HEK293 (cell line): ENCODE data around the gene ZFP36L1.

Experiments
- CTCF ChIA-PET: fragments of 350-600 bp; formaldehyde crosslinking; extraction: SDS; loops from one replicate; lab custom pipeline; 2021; ENCODE audit warnings: antibody characterized with exemption; lab: Yijun Ruan, JAX
- POLR2A ChIA-PET: fragments of 300-600 bp; formaldehyde crosslinking; extraction: SDS; loops from one replicate; lab custom pipeline; 2020; ENCODE audit warnings: antibody characterized with exemption, inconsistent platforms; lab: Yijun Ruan, JAX
- H3K27ac ChIP-seq: fragments of 200-500 bp; sonication (Bioruptor generic); 2 replicates; pipeline ENCODE4 v1.5.1; 2014; ENCODE audit warnings: low read depth, low read length, control low read depth, inconsistent platforms; ENCODE audit errors: extremely low read depth
- H3K36me3 ChIP-seq, 2 experiments: fragments of 200-500 bp in 1 of 2; sonication (Bioruptor generic) in 1 of 2; 1 replicate in 1 of 2; 2 replicates in 1 of 2; pipeline ENCODE4 v1.5.1; 2014 to 2017; ENCODE audit warnings: inconsistent platforms in 2 of 2, low read length in 2 of 2; ENCODE audit not compliant: control insufficient read depth in 2 of 2, insufficient read depth in 1 of 2
- H3K4me1 ChIP-seq: fragments of 200-500 bp; sonication (Bioruptor generic); 2 replicates; pipeline ENCODE4 v1.5.1; 2014; ENCODE audit warnings: mild to moderate bottlenecking, low read length, inconsistent platforms; ENCODE audit not compliant: control insufficient read depth, insufficient read depth
- H3K4me3 ChIP-seq: 2 replicates; pipeline ENCODE4 v1.5.1; 2011; ENCODE audit warnings: low read depth, mild to moderate bottlenecking, control low read depth, low read length, moderate library complexity
- H3K9me3 ChIP-seq: fragments of 200-500 bp; sonication (Bioruptor generic); 2 replicates; pipeline ENCODE4 v1.5.1; 2014; ENCODE audit warnings: low read depth, low read length, inconsistent platforms; ENCODE audit not compliant: control insufficient read depth, insufficient read depth
- FEZF1 ChIP-seq: fragments of 450-650 bp; formaldehyde crosslinking; IDR thresholded peaks from 2 replicates; pipeline ENCODE4 v1.5.1; 2016; ENCODE audit warnings: missing biosample characterization, missing genetic modification characterization
- KLF16 ChIP-seq: fragments of 450-650 bp; formaldehyde crosslinking; IDR thresholded peaks from 2 replicates; pipeline ENCODE4 v1.5.1; 2017; ENCODE audit warnings: missing biosample characterization, missing genetic modification characterization
- SCRT1 ChIP-seq: fragments of 450-650 bp; formaldehyde crosslinking; IDR thresholded peaks from 2 replicates; pipeline ENCODE4 v1.5.1; 2016; ENCODE audit warnings: missing biosample characterization, missing genetic modification characterization, borderline replicate concordance
- SP3 ChIP-seq: fragments of 450-650 bp; formaldehyde crosslinking; IDR thresholded peaks from 2 replicates; pipeline ENCODE4 v1.5.1; 2016; ENCODE audit warnings: missing biosample characterization, missing genetic modification characterization
- ZFP41 ChIP-seq: fragments of 450-650 bp; formaldehyde crosslinking; IDR thresholded peaks from 2 replicates; pipeline ENCODE4 v1.5.1; 2016; ENCODE audit warnings: missing biosample characterization, missing genetic modification characterization, borderline replicate concordance
- ZNF112 ChIP-seq: fragments of 450-650 bp; formaldehyde crosslinking; IDR thresholded peaks from 2 replicates; pipeline ENCODE4 v1.5.0; 2017; ENCODE audit warnings: missing biosample characterization, missing genetic modification characterization
- ZNF121 ChIP-seq: fragments of 450-650 bp; formaldehyde crosslinking; IDR thresholded peaks from 2 replicates; pipeline ENCODE4 v1.5.1; 2016; ENCODE audit warnings: missing biosample characterization, missing genetic modification characterization
- ZNF19 ChIP-seq: fragments of 450-650 bp; formaldehyde crosslinking; IDR thresholded peaks from 2 replicates; pipeline ENCODE4; 2016; ENCODE audit warnings: missing biosample characterization, missing genetic modification characterization, low read depth
- ZNF2 ChIP-seq: fragments of 450-650 bp; formaldehyde crosslinking; IDR thresholded peaks from 2 replicates; pipeline ENCODE4 v1.5.1; 2016; ENCODE audit warnings: missing biosample characterization, missing genetic modification characterization
- ZNF248 ChIP-seq: fragments of 450-650 bp; formaldehyde crosslinking; IDR thresholded peaks from 2 replicates; pipeline ENCODE4 v1.5.1; 2017; ENCODE audit warnings: missing biosample characterization, missing genetic modification characterization
- ZNF292 ChIP-seq: fragments of 450-650 bp; formaldehyde crosslinking; IDR thresholded peaks from 2 replicates; pipeline ENCODE4 v1.5.1; 2016; ENCODE audit warnings: low read depth, missing biosample characterization, missing genetic modification characterization, borderline replicate concordance
- ZNF37A ChIP-seq: fragments of 450-650 bp; IDR thresholded peaks from 2 replicates; pipeline ENCODE4 v1.5.1; 2018; ENCODE audit warnings: missing biosample characterization, missing genetic modification characterization
- ZNF571 ChIP-seq: fragments of 450-650 bp; formaldehyde crosslinking; IDR thresholded peaks from 2 replicates; pipeline ENCODE4 v1.5.0; 2017; ENCODE audit warnings: missing biosample characterization, missing genetic modification characterization
- ZNF585B ChIP-seq: fragments of 450-650 bp; formaldehyde crosslinking; IDR thresholded peaks from 2 replicates; pipeline ENCODE4 v1.5.1; 2016; ENCODE audit warnings: missing biosample characterization, missing genetic modification characterization
- ZNF837 ChIP-seq: fragments of 450-650 bp; formaldehyde crosslinking; IDR thresholded peaks from 2 replicates; pipeline ENCODE4 v1.5.1; 2016; ENCODE audit warnings: missing biosample characterization, missing genetic modification characterization
- ZSCAN30 ChIP-seq: fragments of 450-650 bp; IDR thresholded peaks from 2 replicates; pipeline ENCODE4 v1.5.1; 2018; ENCODE audit warnings: missing biosample characterization, mild to moderate bottlenecking, missing genetic modification characterization, moderate library complexity
- TF ChIP-seq, protein P1 (sequence below): fragments of 450-650 bp; formaldehyde crosslinking; IDR thresholded peaks from 2 replicates; pipeline ENCODE4 v1.5.1; 2016; ENCODE audit warnings: missing biosample characterization, missing genetic modification characterization, low read depth
- TF ChIP-seq, protein P2 (sequence below): fragments of 450-650 bp; formaldehyde crosslinking; IDR thresholded peaks from 2 replicates; pipeline ENCODE4 v1.5.1; 2017; ENCODE audit warnings: missing biosample characterization, missing genetic modification characterization
- TF ChIP-seq, protein P3 (sequence below): fragments of 450-650 bp; formaldehyde crosslinking; IDR thresholded peaks from 2 replicates; pipeline ENCODE4 v1.5.1; 2017; ENCODE audit warnings: missing biosample characterization, missing genetic modification characterization

ZFP36L1 gene

DNA sequence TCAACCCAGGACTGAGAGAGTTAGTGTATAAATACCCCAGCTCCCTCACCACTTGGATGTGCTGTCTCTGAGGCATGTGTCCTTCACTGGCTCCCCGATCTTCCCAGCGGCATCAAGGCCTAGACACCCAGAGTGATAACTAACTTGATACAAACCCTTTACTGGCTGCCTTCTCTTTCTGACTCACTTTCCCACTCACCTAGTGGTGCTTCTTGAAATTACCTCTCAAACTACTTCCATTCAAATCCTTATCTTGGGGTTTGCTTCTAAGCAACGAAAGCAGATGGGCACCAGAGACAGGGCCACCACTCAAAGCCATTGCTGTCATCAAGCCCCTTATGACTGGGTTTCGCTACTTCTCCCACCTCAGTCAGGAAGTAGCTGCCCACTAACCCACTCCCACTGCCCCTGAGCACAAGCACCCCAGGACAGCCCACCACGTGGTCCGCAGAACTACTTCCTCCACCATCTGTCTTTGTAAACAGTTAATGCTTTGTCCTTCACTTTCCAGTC, 17.2 kb downstream of the ZFP36L1 start:
- ChIA-PET CTCF (interaction anchor here (0.7 to 0.9 kb wide), 2 partner anchors 8 to 557 kb away, joined by 3 to 4 read pairs; no protein-coding TSS in a partner anchor), POLR2A (no interaction called here)
- no peaks in the 10 kb centered on the region for H3K4me1 ChIP-seq
- TF ChIP-seq ZSCAN30 (tag by site-specific recombination) (no peak), ZNF585B (no peak), ZNF112 (tag by site-specific recombination) (no peak), ZNF37A (peak; percentile 89), ZNF292 (tag by site-specific recombination) (no peak), ZNF19 (tag by site-specific recombination) (no peak), KLF16 (no peak)
- TF ChIP-seq, protein P1, sequence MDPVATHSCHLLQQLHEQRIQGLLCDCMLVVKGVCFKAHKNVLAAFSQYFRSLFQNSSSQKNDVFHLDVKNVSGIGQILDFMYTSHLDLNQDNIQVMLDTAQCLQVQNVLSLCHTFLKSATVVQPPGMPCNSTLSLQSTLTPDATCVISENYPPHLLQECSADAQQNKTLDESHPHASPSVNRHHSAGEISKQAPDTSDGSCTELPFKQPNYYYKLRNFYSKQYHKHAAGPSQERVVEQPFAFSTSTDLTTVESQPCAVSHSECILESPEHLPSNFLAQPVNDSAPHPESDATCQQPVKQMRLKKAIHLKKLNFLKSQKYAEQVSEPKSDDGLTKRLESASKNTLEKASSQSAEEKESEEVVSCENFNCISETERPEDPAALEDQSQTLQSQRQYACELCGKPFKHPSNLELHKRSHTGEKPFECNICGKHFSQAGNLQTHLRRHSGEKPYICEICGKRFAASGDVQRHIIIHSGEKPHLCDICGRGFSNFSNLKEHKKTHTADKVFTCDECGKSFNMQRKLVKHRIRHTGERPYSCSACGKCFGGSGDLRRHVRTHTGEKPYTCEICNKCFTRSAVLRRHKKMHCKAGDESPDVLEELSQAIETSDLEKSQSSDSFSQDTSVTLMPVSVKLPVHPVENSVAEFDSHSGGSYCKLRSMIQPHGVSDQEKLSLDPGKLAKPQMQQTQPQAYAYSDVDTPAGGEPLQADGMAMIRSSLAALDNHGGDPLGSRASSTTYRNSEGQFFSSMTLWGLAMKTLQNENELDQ (tag by site-specific recombination): no peak
- H3K9me3 ChIP-seq: no peaks in the 10 kb centered on the region
- no peaks in the 10 kb centered on the region for H3K36me3 ChIP-seq
- no peak overlapping the region for H3K4me3 ChIP-seq
- H3K27ac ChIP-seq: no peak overlapping the region

DNA sequence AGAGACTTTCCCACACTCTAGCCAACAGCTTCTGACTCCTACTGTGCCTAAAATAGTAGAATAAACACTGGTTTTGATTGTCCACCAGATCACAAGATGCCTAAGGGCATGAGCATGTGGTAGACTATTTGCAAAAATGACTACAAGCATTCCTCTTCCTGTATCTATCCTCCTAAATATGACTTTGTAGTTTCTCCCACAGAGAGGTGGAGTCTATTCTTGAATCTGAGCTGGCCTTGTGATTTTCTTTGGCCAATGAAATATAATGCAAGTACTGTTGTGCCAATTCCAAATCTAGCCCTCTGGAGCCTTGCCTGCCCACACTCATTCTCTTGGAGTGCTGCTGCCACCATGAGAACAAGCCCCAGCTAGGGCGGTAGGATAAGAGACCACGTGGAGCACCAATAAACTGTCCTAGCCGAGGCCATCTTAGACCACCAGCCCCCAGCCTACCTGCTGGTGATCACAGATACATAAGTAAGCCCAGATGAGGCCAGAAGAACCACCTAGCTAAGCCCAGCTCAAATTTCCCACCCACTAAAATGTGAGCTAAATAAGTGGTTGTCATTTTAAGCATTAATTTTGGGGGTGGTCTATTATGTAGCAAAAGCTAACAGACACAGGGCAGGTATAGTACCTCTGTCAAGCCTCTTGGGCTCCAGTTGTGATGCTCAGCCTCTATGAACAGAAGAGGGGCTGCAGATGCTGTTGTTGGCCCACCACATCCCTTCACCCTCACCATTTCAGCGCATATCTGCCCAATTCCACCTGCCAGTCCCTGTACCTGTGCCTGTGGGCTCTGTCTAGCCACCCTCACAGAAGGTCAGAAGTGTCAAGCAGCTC, 17.9 kb downstream of the ZFP36L1 start:
- no peaks in the 10 kb centered on the region for H3K4me1 ChIP-seq
- ChIA-PET CTCF (interaction anchor here (0.7 to 1.2 kb wide), 2 partner anchors 12 to 556 kb away, joined by 3 to 4 read pairs; no protein-coding TSS in a partner anchor), POLR2A (interaction anchor here (0.7 kb wide), 1 partner anchor 18 kb away, joined by 4 read pairs; the partner anchor contains the start of gene ZFP36L1)
- H3K4me3 ChIP-seq: no peak overlapping the region
- no peaks in the 10 kb centered on the region for H3K36me3 ChIP-seq
- H3K9me3 ChIP-seq: no peaks in the 10 kb centered on the region
- no peak overlapping the region for H3K27ac ChIP-seq
- no peak for TF ChIP-seq ZNF837 (tag by site-specific recombination)
- TF ChIP-seq ZFP41 (tag by site-specific recombination): no peak

DNA sequence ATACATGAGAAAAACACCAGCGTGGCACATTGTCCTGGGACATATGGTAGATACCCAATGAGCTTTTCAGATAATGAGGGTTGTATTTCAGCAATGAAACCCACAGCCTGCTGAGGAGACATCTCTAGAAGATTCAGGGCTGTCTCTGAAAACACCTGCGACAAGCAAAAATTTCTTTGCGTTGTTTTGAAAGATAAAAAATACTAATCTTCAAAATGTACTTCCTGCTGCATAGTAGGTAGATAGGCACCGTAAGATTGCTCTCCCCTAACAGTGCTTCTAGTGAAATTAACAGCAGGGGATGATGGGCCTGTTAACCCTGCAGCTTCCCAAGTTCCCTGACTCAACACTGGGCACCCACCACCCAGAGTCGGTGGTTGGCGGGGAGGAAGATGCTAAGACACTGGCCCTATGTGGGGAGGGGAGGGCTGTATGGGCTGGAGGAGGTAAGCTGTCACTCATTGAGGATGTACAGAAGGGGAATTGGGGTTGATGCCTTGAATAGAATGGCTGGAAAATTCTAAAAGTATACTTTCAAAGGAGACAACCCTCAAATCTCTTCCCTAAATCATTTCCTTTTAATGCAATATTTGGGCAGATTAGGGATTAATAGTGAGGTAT, 20.0 kb downstream of the ZFP36L1 start:
- H3K9me3 ChIP-seq: no peaks in the 10 kb centered on the region
- CTCF ChIA-PET: interaction anchor here (1.1 kb wide), 1 partner anchor 45 kb away, joined by 3 read pairs; no protein-coding TSS in a partner anchor
- POLR2A ChIA-PET: interaction anchor here (1.2 kb wide), 1 partner anchor 20 kb away, joined by 3 read pairs; the partner anchor contains the start of gene ZFP36L1
- H3K4me1 ChIP-seq: no peaks in the 10 kb centered on the region
- TF ChIP-seq, protein P2, sequence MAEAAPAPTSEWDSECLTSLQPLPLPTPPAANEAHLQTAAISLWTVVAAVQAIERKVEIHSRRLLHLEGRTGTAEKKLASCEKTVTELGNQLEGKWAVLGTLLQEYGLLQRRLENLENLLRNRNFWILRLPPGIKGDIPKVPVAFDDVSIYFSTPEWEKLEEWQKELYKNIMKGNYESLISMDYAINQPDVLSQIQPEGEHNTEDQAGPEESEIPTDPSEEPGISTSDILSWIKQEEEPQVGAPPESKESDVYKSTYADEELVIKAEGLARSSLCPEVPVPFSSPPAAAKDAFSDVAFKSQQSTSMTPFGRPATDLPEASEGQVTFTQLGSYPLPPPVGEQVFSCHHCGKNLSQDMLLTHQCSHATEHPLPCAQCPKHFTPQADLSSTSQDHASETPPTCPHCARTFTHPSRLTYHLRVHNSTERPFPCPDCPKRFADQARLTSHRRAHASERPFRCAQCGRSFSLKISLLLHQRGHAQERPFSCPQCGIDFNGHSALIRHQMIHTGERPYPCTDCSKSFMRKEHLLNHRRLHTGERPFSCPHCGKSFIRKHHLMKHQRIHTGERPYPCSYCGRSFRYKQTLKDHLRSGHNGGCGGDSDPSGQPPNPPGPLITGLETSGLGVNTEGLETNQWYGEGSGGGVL (tag by site-specific recombination): no peak
- TF ChIP-seq SP3 (no peak), SCRT1 (no peak), ZNF571 (tag by site-specific recombination) (no peak), FEZF1 (tag by site-specific recombination) (no peak), ZNF121 (tag by site-specific recombination) (no peak), ZNF2 (tag by site-specific recombination) (no peak), ZNF248 (no peak)
- TF ChIP-seq, protein P3, sequence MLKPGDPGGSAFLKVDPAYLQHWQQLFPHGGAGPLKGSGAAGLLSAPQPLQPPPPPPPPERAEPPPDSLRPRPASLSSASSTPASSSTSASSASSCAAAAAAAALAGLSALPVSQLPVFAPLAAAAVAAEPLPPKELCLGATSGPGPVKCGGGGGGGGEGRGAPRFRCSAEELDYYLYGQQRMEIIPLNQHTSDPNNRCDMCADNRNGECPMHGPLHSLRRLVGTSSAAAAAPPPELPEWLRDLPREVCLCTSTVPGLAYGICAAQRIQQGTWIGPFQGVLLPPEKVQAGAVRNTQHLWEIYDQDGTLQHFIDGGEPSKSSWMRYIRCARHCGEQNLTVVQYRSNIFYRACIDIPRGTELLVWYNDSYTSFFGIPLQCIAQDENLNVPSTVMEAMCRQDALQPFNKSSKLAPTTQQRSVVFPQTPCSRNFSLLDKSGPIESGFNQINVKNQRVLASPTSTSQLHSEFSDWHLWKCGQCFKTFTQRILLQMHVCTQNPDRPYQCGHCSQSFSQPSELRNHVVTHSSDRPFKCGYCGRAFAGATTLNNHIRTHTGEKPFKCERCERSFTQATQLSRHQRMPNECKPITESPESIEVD: no peak
- TF ChIP-seq, all 188 proteins: peak for 0
- Histone ChIP-seq H3K36me3 (no peaks in the 10 kb centered on the region), H3K4me3 (no peak overlapping the region), H3K27ac (no peak overlapping the region)
